ENCODE measurements around the gene ODR4.
A peak's percentile ranks its signal among the peaks of the same experiment; 100 is the strongest.

ODR4 gene

GRCh38 chr1:186375152-186375928, at the start of gene ODR4, which contains the start of gene TPR:
Gene ODR4, plus strand, starts transcription at chr1:186375838. Its CDS starts 3,948 bp downstream, at chr1:186379786.
Gene TPR, minus strand, starts transcription at chr1:186375253. Its CDS starts 225 bp downstream, at chr1:186375028.
- peak within 1 kb of the TSS; percentile 94 for H3K4me2 ChIP-seq (ENCODE audit: low read depth, low read length, poor library complexity, severe bottlenecking)
- no peaks in the 10 kb centered on the region for H3K9me2 ChIP-seq (replicated peaks; ENCODE audit: insufficient read depth, low read length)
- peak within 1 kb of the TSS; percentile 83 for H2AFZ ChIP-seq (ENCODE audit: low read depth, low read length, severe bottlenecking)
- H3K27me3 ChIP-seq (ENCODE audit: low read length) = no peaks in the 10 kb centered on the region
- H4K20me1 ChIP-seq (ENCODE audit: low read depth, low read length) = peaks cover 19% of the 10 kb centered on the region
- H3K9me3 ChIP-seq (ENCODE audit: insufficient read depth, low read length) = no peaks in the 10 kb centered on the region
- H3K4me3 ChIP-seq (ENCODE audit: insufficient read depth, low read length, poor library complexity, severe bottlenecking) = peak within 1 kb of the TSS; percentile 86
- peaks cover 32% of the 10 kb centered on the region for H3K36me3 ChIP-seq (ENCODE audit: low read length)
- peak within 1 kb of the TSS; percentile 72 for H3K27ac ChIP-seq (ENCODE audit: low read depth, low read length)
- TF ChIP-seq CTCF (IDR thresholded peaks at IDR 0.05; ENCODE audit: insufficient read depth, low read length, poor library complexity, severe bottlenecking) (peak; percentile 99), EZH2phosphoT487 (conservative IDR thresholded peaks at IDR 0.05; ENCODE audit: low read length) (no peak)
- peak within 1 kb of the TSS; percentile 81 for H3K9ac ChIP-seq (ENCODE audit: low read length)
- peaks cover 81% of the 10 kb centered on the region for H3K79me2 ChIP-seq (ENCODE audit: insufficient read depth, low read length)
- 0 out of 2 replicates have a peak, but pooled peaks cover 4% of the 10 kb centered on the region for H3F3A ChIP-seq (ENCODE audit: insufficient read depth)

- Histone ChIP-seq H3K36me3 (ENCODE audit: low read length) (peaks cover 84% of the 10 kb centered on the region), H3K9me2 (replicated peaks; ENCODE audit: insufficient read depth, low read length) (no peaks in the 10 kb centered on the region), H3K4me2 (ENCODE audit: low read depth, low read length, poor library complexity, severe bottlenecking) (no peak overlapping the region), H3K79me2 (ENCODE audit: insufficient read depth, low read length) (no peaks in the 10 kb centered on the region), H2AFZ (ENCODE audit: low read depth, low read length, severe bottlenecking) (no peak overlapping the region), H3F3A (ENCODE audit: insufficient read depth) (peaks cover 8% of the 10 kb centered on the region; the same call in 1 of the 2 replicates), H3K9me3 (ENCODE audit: insufficient read depth, low read length) (no peaks in the 10 kb centered on the region), H3K27ac (ENCODE audit: low read depth, low read length) (no peak overlapping the region), H3K27me3 (ENCODE audit: low read length) (no peaks in the 10 kb centered on the region), H3K4me3 (ENCODE audit: insufficient read depth, low read length, poor library complexity, severe bottlenecking) (no peak overlapping the region), H4K20me1 (ENCODE audit: low read depth, low read length) (no peaks in the 10 kb centered on the region), H3K9ac (ENCODE audit: low read length) (no peak overlapping the region)
- TF ChIP-seq EZH2phosphoT487 (conservative IDR thresholded peaks at IDR 0.05; ENCODE audit: low read length) = no peak
- no peak for TF ChIP-seq CTCF (IDR thresholded peaks at IDR 0.05; ENCODE audit: insufficient read depth, low read length, poor library complexity, severe bottlenecking)
Measured at GRCh38 chr1:186326009-186326408, 49.6 kb upstream of the ODR4 start.

- no peak overlapping the region for H2AFZ ChIP-seq (ENCODE audit: low read depth, low read length, severe bottlenecking)
- no peak overlapping the region for H3K9ac ChIP-seq (ENCODE audit: low read length)
- H3K27me3 ChIP-seq (ENCODE audit: low read length) = no peaks in the 10 kb centered on the region
- no peak overlapping the region for H3K27ac ChIP-seq (ENCODE audit: low read depth, low read length)
- TF ChIP-seq EZH2phosphoT487 (conservative IDR thresholded peaks at IDR 0.05; ENCODE audit: low read length) (no peak), CTCF (IDR thresholded peaks at IDR 0.05; ENCODE audit: insufficient read depth, low read length, poor library complexity, severe bottlenecking) (no peak)
- H3K4me2 ChIP-seq (ENCODE audit: low read depth, low read length, poor library complexity, severe bottlenecking) = no peak overlapping the region
- H3K36me3 ChIP-seq (ENCODE audit: low read length) = peaks cover 84% of the 10 kb centered on the region
- no peaks in the 10 kb centered on the region for H4K20me1 ChIP-seq (ENCODE audit: low read depth, low read length)
- no peaks in the 10 kb centered on the region for H3K9me3 ChIP-seq (ENCODE audit: insufficient read depth, low read length)
- peaks cover 13% of the 10 kb centered on the region; the same call in 1 of the 2 replicates for H3F3A ChIP-seq (ENCODE audit: insufficient read depth)
- H3K4me3 ChIP-seq (ENCODE audit: insufficient read depth, low read length, poor library complexity, severe bottlenecking) = no peak overlapping the region
- no peaks in the 10 kb centered on the region for H3K79me2 ChIP-seq (ENCODE audit: insufficient read depth, low read length)
- no peaks in the 10 kb centered on the region for H3K9me2 ChIP-seq (replicated peaks; ENCODE audit: insufficient read depth, low read length)
Measured at GRCh38 chr1:186327331-186327730, 48.3 kb upstream of the ODR4 start.

Data from SU-DHL-6 (cell line).